Thyroid gland (tissue), 4 donors: ENCODE results near the gene TMEM271. TPM values are rescaled to one million over a fixed set of nuclear protein-coding genes. Genes with fewer than 3 reads are reported as not detected.

Source experiments
- DNase-seq, 2 donors: peaks; one replicate each; pipeline ENCODE4 v3.0.0-alpha.2; 2019
- H3K27ac ChIP-seq, 3 donors: fragments of 200-600 bp; sonication (generic); 1 replicate in 2 of 3; 2 replicates in 1 of 3; pipeline ENCODE4 v1.5.1; 2016 to 2019; ENCODE audit warnings: mild to moderate bottlenecking in 1 of 3, moderate library complexity in 1 of 3
- H3K27me3 ChIP-seq: fragments of 200-600 bp; sonication (generic); one replicate; pipeline ENCODE4 v1.5.1; 2019
- H3K36me3 ChIP-seq, 2 donors: fragments of 200-600 bp; sonication (generic); one replicate each; pipeline ENCODE4 v1.5.1; 2016 to 2019
- H3K4me1 ChIP-seq, 2 donors: fragments of 200-600 bp; sonication (generic); one replicate each; pipeline ENCODE4 v1.5.1; 2017 to 2019
- H3K4me3 ChIP-seq, 3 donors: fragments of 200-600 bp; sonication (generic); replicated peaks in 1 of 3; 1 replicate in 2 of 3; 2 replicates in 1 of 3; pipeline ENCODE4 v1.5.1; 2016; ENCODE audit warnings: mild to moderate bottlenecking in 1 of 3
- H3K9me3 ChIP-seq: fragments of 200-600 bp; sonication (generic); one replicate; pipeline ENCODE4 v1.5.1; 2017
- POLR2A ChIP-seq, 2 donors: fragments of 450-650 bp; IDR thresholded peaks; one replicate each; pipeline ENCODE4 v1.6.1; 2017; ENCODE audit warnings: antibody characterized with exemption in 2 of 2, mild to moderate bottlenecking in 2 of 2, moderate library complexity in 1 of 2
- WGBS, 2 donors: methylation state at CpG; one replicate each; pipeline ENCODE4 v1.1.5; 2017; 5-methylcytosine and 5-hydroxymethylcytosine counted together
- intact Hi-C: fragments of 100-400 bp; cut with DNase I; formaldehyde crosslinking; loops from one replicate; pipeline ENCODE4 v1.15.1; 2023
- total RNA-seq, 4 donors: library from RNA; depleted of rRNA; stranded (reverse); fragments of >200 nt; gene quantifications; one replicate each; pipeline ENCODE4 v1.2.3, GENCODE V29; 2016
- TF ChIP-seq, protein P1 (sequence below), 6 experiments: fragments of 200-600 bp in 3 of 6; fragments of 450-650 bp in 3 of 6; sonication (generic) in 3 of 6; IDR thresholded peaks; one replicate each; pipeline ENCODE4 v1.5.1; 2016 to 2019; ENCODE audit warnings: antibody characterized with exemption in 6 of 6, mild to moderate bottlenecking in 2 of 6, inconsistent platforms in 1 of 6, moderate library complexity in 1 of 6

Gene TMEM271
- total RNA-seq, 4 donors from 2014 or later = not detected

DNA sequence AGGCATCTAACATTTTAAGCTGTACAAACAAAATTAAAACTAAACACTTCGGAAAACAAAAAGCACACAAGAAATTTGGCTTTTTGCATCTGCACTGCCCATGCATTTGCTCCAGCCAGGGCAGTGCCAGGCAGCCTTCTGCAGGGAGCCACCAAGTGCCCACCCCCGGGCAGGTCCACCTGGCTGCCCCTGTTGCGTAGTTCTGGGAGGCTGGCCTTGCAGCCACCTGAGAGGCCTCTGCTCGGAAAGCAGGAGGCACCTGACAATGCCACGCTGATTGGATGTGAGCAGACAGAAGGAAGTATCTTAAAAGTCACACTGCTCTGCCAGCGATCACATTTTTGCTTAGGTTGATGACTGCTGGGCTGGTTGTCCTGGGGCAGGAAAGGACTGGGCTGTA is 3.5 kb downstream of the TMEM271 start:
- intact Hi-C loops = no loop called here
- Histone ChIP-seq H3K4me1 (peaks cover 0 to 9% of the 10 kb centered on the region in 2 donors), H3K36me3 (no peaks in the 10 kb centered on the region), H3K27ac (no peak overlapping the region), H3K4me3 (no peak overlapping the region), H3K9me3 (no peaks in the 10 kb centered on the region), H3K27me3 (peaks cover 16% of the 10 kb centered on the region)
- DNase-seq = no peak
- TF ChIP-seq POLR2A (IDR thresholded peaks at IDR 0.05) = no peak
- TF ChIP-seq, protein P1, sequence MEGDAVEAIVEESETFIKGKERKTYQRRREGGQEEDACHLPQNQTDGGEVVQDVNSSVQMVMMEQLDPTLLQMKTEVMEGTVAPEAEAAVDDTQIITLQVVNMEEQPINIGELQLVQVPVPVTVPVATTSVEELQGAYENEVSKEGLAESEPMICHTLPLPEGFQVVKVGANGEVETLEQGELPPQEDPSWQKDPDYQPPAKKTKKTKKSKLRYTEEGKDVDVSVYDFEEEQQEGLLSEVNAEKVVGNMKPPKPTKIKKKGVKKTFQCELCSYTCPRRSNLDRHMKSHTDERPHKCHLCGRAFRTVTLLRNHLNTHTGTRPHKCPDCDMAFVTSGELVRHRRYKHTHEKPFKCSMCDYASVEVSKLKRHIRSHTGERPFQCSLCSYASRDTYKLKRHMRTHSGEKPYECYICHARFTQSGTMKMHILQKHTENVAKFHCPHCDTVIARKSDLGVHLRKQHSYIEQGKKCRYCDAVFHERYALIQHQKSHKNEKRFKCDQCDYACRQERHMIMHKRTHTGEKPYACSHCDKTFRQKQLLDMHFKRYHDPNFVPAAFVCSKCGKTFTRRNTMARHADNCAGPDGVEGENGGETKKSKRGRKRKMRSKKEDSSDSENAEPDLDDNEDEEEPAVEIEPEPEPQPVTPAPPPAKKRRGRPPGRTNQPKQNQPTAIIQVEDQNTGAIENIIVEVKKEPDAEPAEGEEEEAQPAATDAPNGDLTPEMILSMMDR (IDR thresholded peaks at IDR 0.05) = no peak
- WGBS, 2 donors = 73 to 83% methylated on average over 6 of the region's 6 CpGs

DNA sequence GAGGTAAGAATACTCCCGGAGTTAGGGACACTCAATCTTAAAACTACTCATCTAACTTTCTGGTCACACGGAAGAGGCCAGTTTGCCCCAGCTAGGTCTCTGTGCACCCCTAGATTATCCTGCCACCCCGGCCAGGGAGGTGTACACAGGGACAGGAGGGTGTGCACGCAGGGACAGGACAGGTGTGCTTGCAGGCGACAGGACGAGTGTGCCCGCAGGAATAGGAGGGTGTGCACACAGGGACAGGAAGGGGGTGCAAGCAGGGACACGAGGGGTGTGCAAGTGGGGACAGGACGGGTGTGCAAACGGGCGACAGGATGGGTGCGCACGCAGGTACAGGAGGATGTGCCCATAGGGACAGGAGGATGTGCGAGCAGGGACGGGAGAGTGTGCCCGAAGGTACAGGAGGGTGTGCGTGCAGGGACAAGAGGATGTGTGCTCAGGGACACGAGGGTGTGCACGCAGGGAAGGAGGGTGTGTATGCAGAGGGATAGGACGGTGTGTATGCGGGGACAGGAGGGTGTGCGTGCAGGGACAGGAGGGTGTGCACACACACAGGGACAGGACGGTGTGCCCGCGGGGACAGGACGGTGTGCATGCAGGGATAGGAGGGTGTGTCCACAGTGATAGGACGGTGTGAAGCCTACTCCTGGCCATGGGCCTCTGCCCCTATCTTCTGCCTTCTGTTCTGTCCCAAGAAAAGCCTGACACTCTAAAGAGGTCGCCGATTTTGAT is 4.1 kb downstream of the TMEM271 start:
- Histone ChIP-seq H3K4me1 (peaks cover 0 to 9% of the 10 kb centered on the region in 2 donors), H3K27me3 (peaks cover 16% of the 10 kb centered on the region), H3K36me3 (no peaks in the 10 kb centered on the region), H3K27ac (no peak overlapping the region), H3K9me3 (no peaks in the 10 kb centered on the region), H3K4me3 (no peak overlapping the region)
- no peak for TF ChIP-seq POLR2A (IDR thresholded peaks at IDR 0.05)
- TF ChIP-seq, protein P1 (IDR thresholded peaks at IDR 0.05) = no peak
- 85 to 88% methylated on average over 29 of the region's 29 CpGs for WGBS, 2 donors
- intact Hi-C loops = no loop called here
- DNase-seq = no peak

DNA sequence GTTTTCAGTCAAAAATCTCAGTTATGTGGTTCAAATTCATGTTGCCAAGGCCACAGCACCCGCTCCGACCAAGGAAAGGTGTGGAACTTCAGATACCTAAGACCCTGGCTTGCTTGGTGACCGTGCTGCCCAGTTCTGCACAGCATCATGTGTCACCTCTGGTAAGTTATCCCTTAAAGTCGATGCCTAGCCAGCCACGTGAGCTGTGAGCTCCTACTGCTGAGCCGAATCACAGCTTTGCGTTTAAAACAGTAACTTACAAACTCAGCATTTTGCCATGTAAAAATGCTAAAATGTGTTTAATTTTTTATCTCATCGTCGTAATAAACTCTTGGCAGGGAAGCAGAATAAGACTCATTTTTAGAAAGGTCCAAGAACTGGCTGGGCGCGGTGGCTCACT is 5.3 kb downstream of the TMEM271 start:
- Histone ChIP-seq H3K27me3 (peaks cover 16% of the 10 kb centered on the region), H3K27ac (no peak overlapping the region), H3K9me3 (no peaks in the 10 kb centered on the region), H3K36me3 (no peaks in the 10 kb centered on the region), H3K4me3 (no peak overlapping the region), H3K4me1 (peaks cover 0 to 9% of the 10 kb centered on the region in 2 donors)
- TF ChIP-seq POLR2A (IDR thresholded peaks at IDR 0.05) = no peak
- TF ChIP-seq, protein P1 (IDR thresholded peaks at IDR 0.05) = no peak
- 79 to 87% methylated on average over 11 of the region's 11 CpGs for WGBS, 2 donors
- intact Hi-C loops = no loop called here
- no peak for DNase-seq

DNA sequence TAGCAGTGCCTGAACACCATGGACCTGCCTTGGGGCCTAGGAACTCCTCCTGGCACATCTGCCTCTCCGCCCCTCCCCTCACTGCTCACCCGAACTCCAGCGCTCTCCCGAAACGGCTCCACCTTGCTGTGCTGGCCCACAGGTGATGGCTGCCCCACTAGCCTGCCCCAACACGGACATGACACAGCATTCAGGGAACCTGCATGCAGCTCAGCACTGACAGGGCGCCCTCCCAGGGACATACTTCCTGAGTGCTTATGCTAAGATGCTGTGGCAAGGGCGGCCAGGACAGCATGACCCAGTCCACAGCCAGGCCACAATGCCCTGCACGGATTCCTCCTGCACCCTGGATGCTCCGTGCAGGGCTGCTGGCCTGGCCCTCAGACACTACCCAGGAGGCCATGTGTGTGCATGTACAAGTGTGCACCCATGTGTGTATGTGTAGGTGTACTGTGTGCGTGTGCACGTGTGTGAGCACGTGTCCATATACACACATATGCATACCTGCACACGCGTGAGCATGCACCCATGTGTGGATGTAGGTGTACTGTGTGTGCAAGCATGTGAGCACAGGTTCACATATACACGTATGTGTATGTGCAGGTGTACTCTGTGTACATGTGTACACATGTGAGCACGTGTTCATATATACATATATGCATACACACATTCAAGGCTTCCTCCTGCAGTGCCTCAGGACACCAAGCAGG is 6.0 kb downstream of the TMEM271 start:
- TF ChIP-seq POLR2A (IDR thresholded peaks at IDR 0.05) = no peak
- TF ChIP-seq, protein P1 (IDR thresholded peaks at IDR 0.05) = no peak
- no peak for DNase-seq
- Histone ChIP-seq H3K27me3 (peaks cover 16% of the 10 kb centered on the region), H3K36me3 (no peaks in the 10 kb centered on the region), H3K4me3 (no peak overlapping the region), H3K9me3 (no peaks in the 10 kb centered on the region), H3K27ac (no peak overlapping the region), H3K4me1 (peaks cover 0 to 6% of the 10 kb centered on the region in 2 donors)
- WGBS, 2 donors = 78 to 84% methylated on average over 12 to 13 of the region's 17 CpGs
- intact Hi-C loops = no loop called here

DNA sequence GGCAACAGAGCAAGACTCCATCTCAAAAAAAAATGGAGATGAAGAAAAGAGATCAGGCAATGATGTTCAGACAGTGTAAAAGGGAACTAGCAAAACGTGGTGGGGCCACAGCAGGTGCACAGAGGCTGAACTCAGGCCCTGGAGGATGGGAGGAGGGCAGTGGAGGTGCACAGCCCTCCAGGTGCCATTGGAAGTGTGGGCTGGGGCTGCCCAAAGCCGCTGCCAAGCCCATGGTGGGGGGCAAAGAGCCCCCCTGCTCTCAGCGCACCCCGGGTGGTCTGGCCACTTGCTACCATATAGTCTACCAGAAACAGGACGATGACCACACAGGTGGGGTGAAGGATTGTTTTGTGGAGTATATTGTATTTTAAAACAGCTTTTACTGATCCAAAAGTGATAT is 7.1 kb downstream of the TMEM271 start:
- Histone ChIP-seq H3K4me3 (no peak overlapping the region), H3K27ac (no peak overlapping the region), H3K4me1 (no peaks in the 10 kb centered on the region), H3K27me3 (peaks cover 7% of the 10 kb centered on the region), H3K9me3 (no peaks in the 10 kb centered on the region), H3K36me3 (no peaks in the 10 kb centered on the region)
- no peak for TF ChIP-seq POLR2A (IDR thresholded peaks at IDR 0.05)
- TF ChIP-seq, protein P1 (IDR thresholded peaks at IDR 0.05) = no peak
- 70 to 78% methylated on average over 5 of the region's 5 CpGs for WGBS, 2 donors
- intact Hi-C loops = no loop called here
- DNase-seq = no peak
